Measurements from ENCODE around the gene NAV3.

DNA sequence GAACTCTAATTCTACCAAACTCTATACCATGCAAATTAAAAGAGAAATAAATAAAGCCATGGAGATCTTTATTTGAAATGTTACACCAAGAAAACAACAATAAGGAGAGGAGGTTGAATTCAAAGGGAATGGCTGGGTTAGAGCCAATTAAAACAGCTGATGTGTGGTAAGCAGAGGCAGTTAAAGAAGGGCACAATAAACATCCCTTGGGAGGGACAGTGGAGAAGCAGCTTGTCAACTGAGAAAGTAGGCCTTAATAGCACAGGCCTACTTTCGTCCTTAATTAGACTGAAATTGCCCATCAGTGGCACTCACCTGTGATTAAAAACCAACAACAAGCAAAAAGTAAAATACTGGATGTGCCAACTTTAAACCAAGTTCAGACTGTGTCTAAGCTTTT is 16.3 kb upstream of the NAV3 start:
- TF ChIP-seq POLR2AphosphoS5 (IDR thresholded peaks at IDR 0.05; ENCODE audit: low read depth) = no peak
- TF ChIP-seq, protein P1, sequence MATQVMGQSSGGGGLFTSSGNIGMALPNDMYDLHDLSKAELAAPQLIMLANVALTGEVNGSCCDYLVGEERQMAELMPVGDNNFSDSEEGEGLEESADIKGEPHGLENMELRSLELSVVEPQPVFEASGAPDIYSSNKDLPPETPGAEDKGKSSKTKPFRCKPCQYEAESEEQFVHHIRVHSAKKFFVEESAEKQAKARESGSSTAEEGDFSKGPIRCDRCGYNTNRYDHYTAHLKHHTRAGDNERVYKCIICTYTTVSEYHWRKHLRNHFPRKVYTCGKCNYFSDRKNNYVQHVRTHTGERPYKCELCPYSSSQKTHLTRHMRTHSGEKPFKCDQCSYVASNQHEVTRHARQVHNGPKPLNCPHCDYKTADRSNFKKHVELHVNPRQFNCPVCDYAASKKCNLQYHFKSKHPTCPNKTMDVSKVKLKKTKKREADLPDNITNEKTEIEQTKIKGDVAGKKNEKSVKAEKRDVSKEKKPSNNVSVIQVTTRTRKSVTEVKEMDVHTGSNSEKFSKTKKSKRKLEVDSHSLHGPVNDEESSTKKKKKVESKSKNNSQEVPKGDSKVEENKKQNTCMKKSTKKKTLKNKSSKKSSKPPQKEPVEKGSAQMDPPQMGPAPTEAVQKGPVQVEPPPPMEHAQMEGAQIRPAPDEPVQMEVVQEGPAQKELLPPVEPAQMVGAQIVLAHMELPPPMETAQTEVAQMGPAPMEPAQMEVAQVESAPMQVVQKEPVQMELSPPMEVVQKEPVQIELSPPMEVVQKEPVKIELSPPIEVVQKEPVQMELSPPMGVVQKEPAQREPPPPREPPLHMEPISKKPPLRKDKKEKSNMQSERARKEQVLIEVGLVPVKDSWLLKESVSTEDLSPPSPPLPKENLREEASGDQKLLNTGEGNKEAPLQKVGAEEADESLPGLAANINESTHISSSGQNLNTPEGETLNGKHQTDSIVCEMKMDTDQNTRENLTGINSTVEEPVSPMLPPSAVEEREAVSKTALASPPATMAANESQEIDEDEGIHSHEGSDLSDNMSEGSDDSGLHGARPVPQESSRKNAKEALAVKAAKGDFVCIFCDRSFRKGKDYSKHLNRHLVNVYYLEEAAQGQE (IDR thresholded peaks at IDR 0.05; ENCODE audit: insufficient replicate concordance, low read depth) = no peak

Measured in HL-60 (cell line).